ENCODE measurements around the gene SLC6A2.
"Not testable (repeated sequence)": the region's sequence is repeated elsewhere in the genome, so short reads cannot be mapped to it uniquely, and the experiment has no call there.

SLC6A2 gene

DNA sequence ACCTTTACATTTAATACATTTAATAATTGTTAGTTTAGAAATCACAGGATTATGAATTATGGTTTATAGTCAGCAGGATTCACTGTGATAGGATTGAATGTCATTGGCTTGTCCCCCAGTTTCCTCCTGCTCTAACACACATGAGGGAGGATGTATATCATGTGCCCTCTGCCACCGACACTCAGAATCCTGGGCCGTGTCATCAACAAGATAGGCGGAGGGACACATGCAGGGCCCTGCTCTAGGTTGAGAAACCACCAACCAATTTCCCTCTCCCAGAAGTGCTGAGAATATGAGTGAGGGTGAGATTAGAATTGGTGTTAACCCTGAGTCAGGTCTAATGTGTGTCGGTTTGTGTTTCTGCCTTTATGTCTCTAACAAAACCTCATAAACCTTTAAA, 92.0 kb downstream of the SLC6A2 start:
- H3K27ac ChIP-seq (ENCODE audit: low read depth, low read length) = no peak overlapping the region
- no peak overlapping the region for H3K9ac ChIP-seq (ENCODE audit: low read depth, low read length)
- peaks cover 8% of the 10 kb centered on the region for H3K9me3 ChIP-seq (ENCODE audit: insufficient read depth, low read depth, low read length)
- no peaks in the 10 kb centered on the region for H3K27me3 ChIP-seq (ENCODE audit: insufficient read depth, low read length)
- H3K4me1 ChIP-seq (ENCODE audit: insufficient read depth, low read length) = no peaks in the 10 kb centered on the region
- H3K36me3 ChIP-seq (ENCODE audit: insufficient read depth, low read length) = no peaks in the 10 kb centered on the region
- WGBS = 82% methylated on average over 3 of the region's 4 CpGs
- no peak overlapping the region for H3K4me3 ChIP-seq (ENCODE audit: low read length)

DNA sequence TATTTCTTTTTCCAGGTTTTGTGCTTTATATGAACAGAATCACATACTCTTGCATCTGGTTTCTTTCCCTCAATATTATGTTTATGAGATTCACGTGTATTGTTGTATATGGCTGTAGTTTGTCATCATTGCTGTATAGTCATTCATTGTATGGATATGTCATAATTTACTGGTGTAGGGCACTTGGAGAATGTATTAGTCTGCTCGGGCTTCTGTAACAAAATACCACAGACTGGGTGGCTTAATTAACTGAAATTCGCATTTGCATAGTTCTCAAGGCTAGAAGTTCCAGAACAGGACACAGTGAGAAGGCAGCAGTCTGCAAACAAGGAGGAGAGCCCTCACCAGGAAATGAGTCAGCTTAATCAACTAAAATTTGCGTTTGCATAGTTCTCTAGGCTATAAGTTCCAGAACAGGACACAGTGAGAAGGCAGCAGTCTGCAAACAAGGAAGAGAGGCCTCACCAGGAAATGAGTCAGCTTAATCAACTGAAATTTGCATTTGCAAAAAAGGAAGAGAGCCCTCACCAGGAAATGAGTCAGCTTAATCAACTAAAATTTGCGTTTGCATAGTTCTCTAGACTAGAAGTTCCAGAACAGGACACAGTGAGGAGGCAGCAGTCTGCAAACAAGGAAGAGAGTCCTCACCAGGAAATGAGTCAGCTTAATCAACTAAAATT, 96.8 kb downstream of the SLC6A2 start:
- not testable (repeated sequence) for H3K4me3 ChIP-seq (ENCODE audit: low read length); H3K4me1 ChIP-seq (ENCODE audit: insufficient read depth, low read length); H3K36me3 ChIP-seq (ENCODE audit: insufficient read depth, low read length); H3K27me3 ChIP-seq (ENCODE audit: insufficient read depth, low read length); H3K9ac ChIP-seq (ENCODE audit: low read depth, low read length)
- H3K27ac ChIP-seq (ENCODE audit: low read depth, low read length) = peak overlapping the region; percentile 65; the same call in 1 of the 2 replicates
- 85% methylated on average over 5 of the region's 5 CpGs for WGBS
- peaks cover 17% of the 10 kb centered on the region for H3K9me3 ChIP-seq (ENCODE audit: insufficient read depth, low read depth, low read length)

DNA sequence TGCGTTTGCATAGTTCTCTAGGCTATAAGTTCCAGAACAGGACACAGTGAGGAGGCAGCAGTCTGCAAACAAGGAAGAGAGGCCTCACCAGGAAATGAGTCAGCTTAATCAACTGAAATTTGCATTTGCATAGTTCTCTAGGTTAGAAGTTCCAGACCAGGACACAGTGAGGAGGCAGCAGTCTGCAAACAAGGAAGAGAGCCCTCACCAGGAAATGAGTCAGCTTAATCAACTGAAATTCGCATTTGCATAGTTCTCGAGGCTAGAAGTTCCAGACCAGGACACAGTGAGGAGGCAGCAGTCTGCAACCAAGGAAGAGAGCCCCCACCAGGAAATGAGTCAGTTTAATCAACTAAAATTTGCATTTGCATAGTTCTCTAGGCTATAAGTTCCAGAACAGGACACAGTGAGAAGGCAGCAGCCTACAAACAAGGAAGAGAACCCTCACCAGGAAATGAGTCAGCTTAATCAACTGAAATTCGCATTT, 97.4 kb downstream of the SLC6A2 start:
- H3K27ac ChIP-seq (ENCODE audit: low read depth, low read length) = peak overlapping the region; percentile 65; the same call in 1 of the 2 replicates
- not testable (repeated sequence) for H3K9ac ChIP-seq (ENCODE audit: low read depth, low read length)

More for the DNA sequence above, 97.4 kb downstream of the SLC6A2 start:
- WGBS = 83% methylated on average over 4 of the region's 4 CpGs
- not testable (repeated sequence) for H3K36me3 ChIP-seq (ENCODE audit: insufficient read depth, low read length); H3K4me1 ChIP-seq (ENCODE audit: insufficient read depth, low read length); H3K27me3 ChIP-seq (ENCODE audit: insufficient read depth, low read length); H3K4me3 ChIP-seq (ENCODE audit: low read length)
- peaks cover 17% of the 10 kb centered on the region for H3K9me3 ChIP-seq (ENCODE audit: insufficient read depth, low read depth, low read length)

All from HUES64 (cell line).